KMS-11 (cell line): ENCODE measurements around the gene C12orf56.

ENCODE experiments used
- H2AFZ ChIP-seq: fragments of 200-600 bp; sonication (generic); 2 replicates; pipeline ENCODE4 v1.6.1; 2016; ENCODE audit warnings: antibody characterized with exemption, mixed run types, low read depth
- H3K27ac ChIP-seq: fragments of 200-600 bp; sonication (generic); 2 replicates; pipeline ENCODE4 v1.6.1; 2016; ENCODE audit warnings: mild to moderate bottlenecking, mixed run types
- H3K27me3 ChIP-seq: fragments of 200-600 bp; sonication (generic); 2 replicates; pipeline ENCODE4 v1.6.1; 2017; ENCODE audit warnings: mild to moderate bottlenecking, low read depth, mixed run types, moderate library complexity; ENCODE audit not compliant: insufficient read depth
- H3K36me3 ChIP-seq: fragments of 200-600 bp; sonication (generic); 2 replicates; pipeline ENCODE4 v1.6.1; 2017; ENCODE audit warnings: mild to moderate bottlenecking, mixed run types; ENCODE audit not compliant: insufficient read depth
- H3K4me1 ChIP-seq: fragments of 200-600 bp; sonication (generic); 2 replicates; pipeline ENCODE4 v1.6.1; 2016; ENCODE audit warnings: mild to moderate bottlenecking, low read depth, mixed run types; ENCODE audit not compliant: poor library complexity, severe bottlenecking
- H3K4me2 ChIP-seq: fragments of 200-600 bp; sonication (generic); 2 replicates; pipeline ENCODE4 v1.7.0; 2016; ENCODE audit warnings: mild to moderate bottlenecking, mixed run types
- H3K4me3 ChIP-seq: fragments of 200-600 bp; sonication (generic); IDR thresholded peaks from 2 replicates; pipeline ENCODE4 v1.6.1; 2017; ENCODE audit warnings: low read depth, low read length, mixed read lengths; ENCODE audit not compliant: insufficient read depth
- H3K79me2 ChIP-seq: fragments of 200-600 bp; sonication (generic); 2 replicates; pipeline ENCODE4 v1.6.1; 2016; ENCODE audit warnings: low read depth, mixed run types; ENCODE audit not compliant: insufficient read depth
- H3K9ac ChIP-seq: fragments of 200-600 bp; sonication (generic); 2 replicates; pipeline ENCODE4 v1.6.1; 2016; ENCODE audit warnings: mild to moderate bottlenecking, mixed run types
- H4K20me1 ChIP-seq: fragments of 200-600 bp; sonication (generic); 2 replicates; pipeline ENCODE4 v1.6.1; 2016; ENCODE audit warnings: mild to moderate bottlenecking, mixed run types; ENCODE audit not compliant: insufficient read depth
- TF ChIP-seq, protein P1 (sequence below): fragments of 200-600 bp; sonication (generic); conservative IDR thresholded peaks from 2 replicates; pipeline ENCODE4 v1.6.1; 2017; ENCODE audit warnings: low read depth, mild to moderate bottlenecking, antibody characterized with exemption, low read length, moderate library complexity, mixed read lengths

Gene C12orf56, protein sequence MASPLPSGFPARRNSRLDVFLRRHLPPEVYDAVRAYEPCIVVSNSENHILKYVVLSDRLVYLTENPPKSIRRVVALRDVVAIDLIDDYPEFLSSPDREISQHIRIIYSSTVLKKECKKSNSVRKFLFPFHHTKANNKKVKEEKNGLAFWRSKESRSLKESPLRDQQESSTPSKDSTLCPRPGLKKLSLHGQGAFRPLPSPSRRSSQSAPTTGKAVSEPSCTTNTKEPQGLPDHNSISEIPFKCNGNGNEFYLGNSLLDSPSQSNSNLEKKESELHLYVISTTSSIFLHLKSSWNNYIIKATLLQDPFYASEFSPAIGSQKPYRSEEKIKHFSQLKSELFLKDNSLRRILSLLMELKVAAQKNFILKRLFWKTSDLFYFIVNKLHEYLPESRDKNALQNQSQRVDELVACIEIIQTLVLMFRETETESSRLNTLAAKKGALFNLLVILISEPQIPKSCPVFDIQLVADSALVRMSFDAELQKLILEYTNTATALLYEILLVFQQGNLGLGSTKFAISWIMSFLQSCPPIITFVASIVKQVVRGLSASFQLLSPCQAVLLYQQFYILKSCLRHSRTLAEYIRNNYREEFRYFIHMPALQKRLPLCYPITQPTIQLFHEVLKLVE

GRCh38 chr12:64390275-64390851 is at the start of gene C12orf56:
TSS of gene C12orf56 (minus strand) at chr12:64390758. CDS start at chr12:64390565, 193 bp downstream.
- H3K36me3 ChIP-seq, result no peaks in the 10 kb centered on the region
- H3K79me2 ChIP-seq, result no peaks in the 10 kb centered on the region
- H3K27ac ChIP-seq, result no peak within 1 kb of the TSS
- H4K20me1 ChIP-seq, result no peaks in the 10 kb centered on the region
- no peak within 1 kb of the TSS for H3K9ac ChIP-seq
- H3K4me1 ChIP-seq, result no peaks in the 10 kb centered on the region
- H3K27me3 ChIP-seq, result no peaks in the 10 kb centered on the region
- TF ChIP-seq, protein P1, sequence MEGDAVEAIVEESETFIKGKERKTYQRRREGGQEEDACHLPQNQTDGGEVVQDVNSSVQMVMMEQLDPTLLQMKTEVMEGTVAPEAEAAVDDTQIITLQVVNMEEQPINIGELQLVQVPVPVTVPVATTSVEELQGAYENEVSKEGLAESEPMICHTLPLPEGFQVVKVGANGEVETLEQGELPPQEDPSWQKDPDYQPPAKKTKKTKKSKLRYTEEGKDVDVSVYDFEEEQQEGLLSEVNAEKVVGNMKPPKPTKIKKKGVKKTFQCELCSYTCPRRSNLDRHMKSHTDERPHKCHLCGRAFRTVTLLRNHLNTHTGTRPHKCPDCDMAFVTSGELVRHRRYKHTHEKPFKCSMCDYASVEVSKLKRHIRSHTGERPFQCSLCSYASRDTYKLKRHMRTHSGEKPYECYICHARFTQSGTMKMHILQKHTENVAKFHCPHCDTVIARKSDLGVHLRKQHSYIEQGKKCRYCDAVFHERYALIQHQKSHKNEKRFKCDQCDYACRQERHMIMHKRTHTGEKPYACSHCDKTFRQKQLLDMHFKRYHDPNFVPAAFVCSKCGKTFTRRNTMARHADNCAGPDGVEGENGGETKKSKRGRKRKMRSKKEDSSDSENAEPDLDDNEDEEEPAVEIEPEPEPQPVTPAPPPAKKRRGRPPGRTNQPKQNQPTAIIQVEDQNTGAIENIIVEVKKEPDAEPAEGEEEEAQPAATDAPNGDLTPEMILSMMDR, result no peak
- H3K4me2 ChIP-seq, result no peak within 1 kb of the TSS
- no peak within 1 kb of the TSS for H2AFZ ChIP-seq
- no peak within 1 kb of the TSS for H3K4me3 ChIP-seq

- H3K9ac ChIP-seq, result no peak overlapping the region
- peaks cover 12% of the 10 kb centered on the region; the same call in 1 of the 2 replicates for H3K79me2 ChIP-seq
- no peak overlapping the region for H3K4me3 ChIP-seq
- no peak overlapping the region for H3K4me2 ChIP-seq
- H4K20me1 ChIP-seq, result 0 out of 2 replicates have a peak, but pooled peaks cover 6% of the 10 kb centered on the region
- TF ChIP-seq, protein P1, result no peak
- H3K36me3 ChIP-seq, result peaks cover 41% of the 10 kb centered on the region
- no peak overlapping the region for H2AFZ ChIP-seq
- H3K4me1 ChIP-seq, result peaks cover 24% of the 10 kb centered on the region
- no peaks in the 10 kb centered on the region for H3K27me3 ChIP-seq
- no peak overlapping the region for H3K27ac ChIP-seq
Measured at GRCh38 chr12:64440100-64440499, 49.5 kb upstream of the C12orf56 start.

GRCh38 chr12:64433915-64434314 is 43.4 kb upstream of the C12orf56 start:
- H3K4me3 ChIP-seq, result no peak overlapping the region

DNA sequence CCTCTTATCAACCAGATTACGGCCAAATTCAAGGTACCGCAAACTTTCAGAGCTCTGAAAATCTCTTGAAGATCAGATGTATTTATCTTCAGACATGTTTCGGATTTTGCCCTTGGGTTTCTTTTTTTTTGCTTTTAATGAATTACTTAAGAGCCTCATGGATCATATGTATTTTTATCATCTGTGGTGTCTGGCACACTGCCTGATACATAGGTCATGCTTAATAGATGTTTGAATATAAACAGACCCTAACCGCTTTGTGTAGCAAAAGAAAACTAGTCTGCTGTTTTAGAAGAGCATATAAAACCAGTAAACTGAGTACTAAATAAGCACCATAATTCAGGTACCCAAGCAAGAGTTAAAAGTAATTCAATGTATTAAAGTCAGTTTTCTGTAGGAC is 41.2 kb upstream of the C12orf56 start:
- H3K36me3 ChIP-seq, result peaks cover 73% of the 10 kb centered on the region
- H3K27ac ChIP-seq, result no peak overlapping the region
- no peak overlapping the region for H3K9ac ChIP-seq
- H3K79me2 ChIP-seq, result peaks cover 16% of the 10 kb centered on the region; the same call in 1 of the 2 replicates
- H3K4me1 ChIP-seq, result peaks cover 20% of the 10 kb centered on the region
- no peak overlapping the region for H2AFZ ChIP-seq
- no peak overlapping the region for H3K4me2 ChIP-seq
- TF ChIP-seq, protein P1, result no peak
- 0 out of 2 replicates have a peak, but pooled peaks cover 3% of the 10 kb centered on the region for H4K20me1 ChIP-seq
- no peaks in the 10 kb centered on the region for H3K27me3 ChIP-seq
- no peak overlapping the region for H3K4me3 ChIP-seq

More at GRCh38 chr12:64433915-64434314, 43.4 kb upstream of the C12orf56 start:
- no peak overlapping the region for H3K27ac ChIP-seq
- H3K27me3 ChIP-seq, result no peaks in the 10 kb centered on the region
- no peak overlapping the region for H2AFZ ChIP-seq
- no peak overlapping the region for H3K4me2 ChIP-seq
- peaks cover 9% of the 10 kb centered on the region for H3K4me1 ChIP-seq
- H3K36me3 ChIP-seq, result peaks cover 59% of the 10 kb centered on the region
- H3K79me2 ChIP-seq, result peaks cover 23% of the 10 kb centered on the region; the same call in 1 of the 2 replicates
- 0 out of 2 replicates have a peak, but pooled peaks cover 3% of the 10 kb centered on the region for H4K20me1 ChIP-seq
- no peak overlapping the region for H3K9ac ChIP-seq
- TF ChIP-seq, protein P1, result no peak
